Measurements from ENCODE around the gene DOK7.

- TF ChIP-seq, protein P1, sequence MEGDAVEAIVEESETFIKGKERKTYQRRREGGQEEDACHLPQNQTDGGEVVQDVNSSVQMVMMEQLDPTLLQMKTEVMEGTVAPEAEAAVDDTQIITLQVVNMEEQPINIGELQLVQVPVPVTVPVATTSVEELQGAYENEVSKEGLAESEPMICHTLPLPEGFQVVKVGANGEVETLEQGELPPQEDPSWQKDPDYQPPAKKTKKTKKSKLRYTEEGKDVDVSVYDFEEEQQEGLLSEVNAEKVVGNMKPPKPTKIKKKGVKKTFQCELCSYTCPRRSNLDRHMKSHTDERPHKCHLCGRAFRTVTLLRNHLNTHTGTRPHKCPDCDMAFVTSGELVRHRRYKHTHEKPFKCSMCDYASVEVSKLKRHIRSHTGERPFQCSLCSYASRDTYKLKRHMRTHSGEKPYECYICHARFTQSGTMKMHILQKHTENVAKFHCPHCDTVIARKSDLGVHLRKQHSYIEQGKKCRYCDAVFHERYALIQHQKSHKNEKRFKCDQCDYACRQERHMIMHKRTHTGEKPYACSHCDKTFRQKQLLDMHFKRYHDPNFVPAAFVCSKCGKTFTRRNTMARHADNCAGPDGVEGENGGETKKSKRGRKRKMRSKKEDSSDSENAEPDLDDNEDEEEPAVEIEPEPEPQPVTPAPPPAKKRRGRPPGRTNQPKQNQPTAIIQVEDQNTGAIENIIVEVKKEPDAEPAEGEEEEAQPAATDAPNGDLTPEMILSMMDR (IDR thresholded peaks at IDR 0.05) = no peak
- TF ChIP-seq EP300 (IDR thresholded peaks at IDR 0.05) (no peak), POLR2A (IDR thresholded peaks at IDR 0.05) (no peak)
These were observed 22.1 kb upstream of the DOK7 start for GRCh38 chr4:3440979-3441500.
